WTC11 (cell line): Measurements from ENCODE around the gene SPSB3.

Source experiments
- ATF1 ChIP-seq: sonication (generic); formaldehyde crosslinking; IDR thresholded peaks from 2 replicates; pipeline ENCODE4 v1.8.1; 2023; ENCODE audit warnings: mild to moderate bottlenecking, moderate library complexity, missing genetic modification reagents
- ELF4 ChIP-seq: sonication (generic); formaldehyde crosslinking; IDR thresholded peaks from 2 replicates; pipeline ENCODE4 v1.8.1; 2022; ENCODE audit warnings: low read depth, mild to moderate bottlenecking, moderate library complexity, missing genetic modification reagents
- ESRRA ChIP-seq: sonication (generic); formaldehyde crosslinking; IDR thresholded peaks from 2 replicates; pipeline ENCODE4 v1.8.1; 2022; ENCODE audit warnings: mild to moderate bottlenecking, missing genetic modification reagents, borderline replicate concordance
- FOXK1 ChIP-seq: sonication (generic); formaldehyde crosslinking; IDR thresholded peaks from 2 replicates; pipeline ENCODE4 v1.8.0; 2022; ENCODE audit warnings: mild to moderate bottlenecking, moderate library complexity, missing genetic modification reagents
- PRDM15 ChIP-seq: sonication (generic); formaldehyde crosslinking; IDR thresholded peaks from 2 replicates; pipeline ENCODE4 v1.8.0; 2022; ENCODE audit warnings: missing genetic modification reagents
- RELA ChIP-seq: sonication (generic); formaldehyde crosslinking; IDR thresholded peaks from 2 replicates; pipeline ENCODE4 v1.8.1; 2022; ENCODE audit warnings: missing genetic modification reagents, mild to moderate bottlenecking, borderline replicate concordance
- ZNF121 ChIP-seq: sonication (generic); formaldehyde crosslinking; IDR thresholded peaks from 2 replicates; pipeline ENCODE4 v1.8.0; 2023; ENCODE audit warnings: missing genetic modification reagents
- ZNF317 ChIP-seq: sonication (generic); formaldehyde crosslinking; IDR thresholded peaks from 2 replicates; pipeline ENCODE4 v1.8.1; 2023; ENCODE audit warnings: low read depth, mild to moderate bottlenecking, moderate library complexity, missing genetic modification reagents, borderline replicate concordance
- ZNF416 ChIP-seq: fragments of 250-450 bp; sonication (Bioruptor Pico); IDR thresholded peaks from 2 replicates; pipeline ENCODE4 v1.9.0; 2021; ENCODE audit warnings: mild to moderate bottlenecking, inconsistent platforms
- TF ChIP-seq, protein P1 (sequence below): fragments of 200-600 bp; IDR thresholded peaks from 2 replicates; pipeline ENCODE4 v1.8.0; 2022; ENCODE audit warnings: antibody characterized with exemption

DNA sequence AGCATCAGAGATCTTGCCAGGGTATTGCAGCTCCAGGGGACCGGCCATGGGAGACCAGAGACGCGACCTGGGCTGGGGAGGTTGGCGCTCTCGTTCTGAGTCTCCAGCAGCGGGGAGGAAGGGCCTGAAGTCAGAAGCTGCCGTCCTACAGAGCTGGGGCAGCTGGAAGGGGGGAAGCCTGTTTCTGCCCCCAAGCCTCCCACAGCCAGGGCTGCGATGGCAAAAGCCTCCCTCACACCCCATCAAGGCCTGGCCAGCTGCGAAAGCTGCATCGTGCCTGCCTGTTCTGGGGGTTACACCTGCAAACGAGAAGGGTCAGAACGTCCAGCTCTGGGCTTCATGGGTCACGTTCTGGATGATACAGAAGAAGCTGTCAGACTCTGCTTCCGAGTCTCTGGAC lies 50.3 kb downstream of the SPSB3 start:
- TF ChIP-seq, protein P1, sequence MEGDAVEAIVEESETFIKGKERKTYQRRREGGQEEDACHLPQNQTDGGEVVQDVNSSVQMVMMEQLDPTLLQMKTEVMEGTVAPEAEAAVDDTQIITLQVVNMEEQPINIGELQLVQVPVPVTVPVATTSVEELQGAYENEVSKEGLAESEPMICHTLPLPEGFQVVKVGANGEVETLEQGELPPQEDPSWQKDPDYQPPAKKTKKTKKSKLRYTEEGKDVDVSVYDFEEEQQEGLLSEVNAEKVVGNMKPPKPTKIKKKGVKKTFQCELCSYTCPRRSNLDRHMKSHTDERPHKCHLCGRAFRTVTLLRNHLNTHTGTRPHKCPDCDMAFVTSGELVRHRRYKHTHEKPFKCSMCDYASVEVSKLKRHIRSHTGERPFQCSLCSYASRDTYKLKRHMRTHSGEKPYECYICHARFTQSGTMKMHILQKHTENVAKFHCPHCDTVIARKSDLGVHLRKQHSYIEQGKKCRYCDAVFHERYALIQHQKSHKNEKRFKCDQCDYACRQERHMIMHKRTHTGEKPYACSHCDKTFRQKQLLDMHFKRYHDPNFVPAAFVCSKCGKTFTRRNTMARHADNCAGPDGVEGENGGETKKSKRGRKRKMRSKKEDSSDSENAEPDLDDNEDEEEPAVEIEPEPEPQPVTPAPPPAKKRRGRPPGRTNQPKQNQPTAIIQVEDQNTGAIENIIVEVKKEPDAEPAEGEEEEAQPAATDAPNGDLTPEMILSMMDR = no peak
- no peak for TF ChIP-seq ZNF416 (CRISPR knock-in tag)
- TF ChIP-seq ZNF121 (CRISPR knock-in tag) = no peak
- no peak for TF ChIP-seq ELF4 (CRISPR knock-in tag)
- TF ChIP-seq ESRRA (CRISPR knock-in tag) = no peak
- TF ChIP-seq PRDM15 = no peak
- TF ChIP-seq FOXK1 (CRISPR knock-in tag) = no peak
- TF ChIP-seq ZNF317 (CRISPR knock-in tag) = no peak
- TF ChIP-seq ATF1 (CRISPR knock-in tag) = no peak
- no peak for TF ChIP-seq RELA (CRISPR knock-in tag)
